CD4-positive, CD25-positive, alpha-beta regulatory T cell (primary cell): ENCODE results near the gene ACSF3. TPM values are rescaled to one million over a fixed set of nuclear protein-coding genes. Genes with fewer than 3 reads are reported as not detected.

ENCODE experiments used
- ATAC-seq, 2 donors: fragments of 150-1000 bp; cut with Tn5 transposase; one replicate each; pipeline ENCODE4 v1.10.0; 2021; ENCODE audit warnings: low read depth in 2 of 2, moderate number of reproducible peaks in 2 of 2, moderate library complexity in 1 of 2
- DNase-seq, 3 donors: peaks; one replicate each; pipeline versions ENCODE4 v3.0.0 to v3.0.0-alpha.2; 2012 to 2022; ENCODE audit warnings: mixed read lengths in 1 of 3
- H3K27ac ChIP-seq: one replicate; pipeline ENCODE4 v1.7.0; 2013; ENCODE audit warnings: mild to moderate bottlenecking, low read length; ENCODE audit not compliant: insufficient read depth, poor library complexity, severe bottlenecking
- H3K27me3 ChIP-seq: one replicate; pipeline ENCODE4 v1.7.0; 2013; ENCODE audit warnings: low read length; ENCODE audit not compliant: control insufficient read depth, insufficient read depth
- H3K36me3 ChIP-seq: one replicate; pipeline ENCODE4 v1.7.0; 2013; ENCODE audit warnings: mild to moderate bottlenecking, low read length, moderate library complexity; ENCODE audit not compliant: control insufficient read depth, insufficient read depth
- H3K4me1 ChIP-seq: 2 replicates; pipeline ENCODE4 v1.7.0; 2013; ENCODE audit warnings: mild to moderate bottlenecking, low read length; ENCODE audit not compliant: insufficient read depth, control insufficient read depth, poor library complexity, severe bottlenecking
- H3K4me3 ChIP-seq: one replicate; pipeline ENCODE4 v1.7.0; 2013; ENCODE audit warnings: low read depth, mild to moderate bottlenecking, low read length, moderate library complexity
- H3K9me3 ChIP-seq, 2 experiments: 1 replicate in 1 of 2; 2 replicates in 1 of 2; pipeline ENCODE4 v1.7.0; 2013; ENCODE audit warnings: low read length in 2 of 2, mild to moderate bottlenecking in 1 of 2, moderate library complexity in 1 of 2; ENCODE audit not compliant: control insufficient read depth in 2 of 2
- H3K27ac Mint-ChIP-seq, 3 donors: one replicate each; pipeline ENCODE4 v1.8.0; 2020 to 2022; ENCODE audit warnings: mild to moderate bottlenecking in 3 of 3, mixed read lengths in 3 of 3, moderate library complexity in 2 of 3
- H3K27me3 Mint-ChIP-seq: one replicate; pipeline ENCODE4 v1.8.0; 2022; ENCODE audit warnings: mild to moderate bottlenecking, mixed read lengths
- H3K36me3 Mint-ChIP-seq: one replicate; pipeline ENCODE4 v1.8.0; 2020; ENCODE audit warnings: mixed read lengths
- H3K4me1 Mint-ChIP-seq, 4 donors: one replicate each; pipeline ENCODE4 v1.8.0; 2020 to 2022; ENCODE audit warnings: mixed read lengths in 4 of 4, mild to moderate bottlenecking in 1 of 4
- H3K4me3 Mint-ChIP-seq, 4 donors: one replicate each; pipeline ENCODE4 v1.8.0; 2020 to 2022; ENCODE audit warnings: mild to moderate bottlenecking in 4 of 4, mixed read lengths in 4 of 4, moderate library complexity in 3 of 4
- H3K9me3 Mint-ChIP-seq, 7 donors: one replicate each; pipeline ENCODE4 v1.8.0; 2020 to 2022; ENCODE audit warnings: mixed read lengths in 7 of 7, mild to moderate bottlenecking in 3 of 7, moderate library complexity in 2 of 7
- polyA plus RNA-seq, 4 donors: library from polyadenylated mRNA; unstranded; fragments of 300-500 nt; fragmentation: Illumina TruSeq; gene quantifications; one replicate each; pipeline ENCODE4 v1.2.3, GENCODE V29; 2021
- total RNA-seq: library from RNA; stranded (reverse); gene quantifications from one replicate; pipeline ENCODE4 v1.2.3, GENCODE V29; 2022

ACSF3 gene
- total and polyA plus RNA-seq, 5 donors from 2014 or later: 24.1 to 56.3 (median 29.1) TPM

DNA sequence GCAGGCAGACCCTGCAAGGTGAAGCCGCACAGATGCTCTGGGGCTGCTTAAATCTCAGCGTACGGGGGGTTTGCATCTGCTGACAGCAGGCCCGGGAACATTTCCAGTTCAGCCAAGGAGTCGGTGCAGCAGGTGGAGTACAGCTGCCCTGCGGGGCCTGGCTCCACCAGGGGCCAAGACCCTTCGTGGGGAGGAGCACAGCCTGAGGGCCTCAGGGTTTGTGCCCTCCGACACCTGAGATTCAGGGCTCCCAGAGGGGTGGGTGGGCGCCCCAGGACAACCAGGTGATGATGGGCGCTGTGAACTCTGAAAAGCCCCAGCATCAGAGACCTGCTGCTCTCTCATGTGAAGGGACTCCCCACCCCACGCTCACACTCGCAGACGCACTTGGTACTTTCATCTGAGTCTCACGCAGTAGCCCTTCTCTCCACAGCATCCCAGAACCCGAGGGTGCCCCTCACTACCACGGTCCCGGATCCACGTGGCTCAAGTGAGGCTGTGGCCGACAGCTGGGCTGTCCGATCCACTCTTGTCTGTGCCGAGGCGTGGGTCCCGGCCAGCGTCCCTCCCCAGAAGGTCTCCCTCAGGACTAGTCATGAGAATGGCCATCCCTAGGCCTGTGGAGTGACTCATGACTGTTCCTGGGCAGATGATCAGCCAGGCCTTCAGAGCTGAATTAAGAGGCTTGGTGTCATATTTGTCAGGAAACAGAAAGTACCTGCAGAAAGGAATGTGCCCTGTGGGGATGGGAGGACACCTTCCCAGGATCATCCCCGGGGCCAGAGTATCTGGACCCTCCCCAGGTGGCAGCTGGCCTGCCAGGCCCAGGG, 29.6 kb downstream of the ACSF3 start:
- Mint-ChIP-seq H3K27me3 (no peaks in the 10 kb centered on the region), H3K4me1 (peaks cover 10 to 58% (median 15%) of the 10 kb centered on the region in 4 donors), H3K9me3 (peaks cover 0 to 1% (median 0%) of the 10 kb centered on the region in 7 donors), H3K4me3 (peak overlapping the region in 3 of 4 donors; percentile 57 to 77 (median 66)), H3K27ac (peak overlapping the region; percentile 94 to 98 (median 97)), H3K36me3 (peaks cover 16% of the 10 kb centered on the region)
- no peaks in the 10 kb centered on the region for H3K9me3 ChIP-seq
- peaks cover 21% of the 10 kb centered on the region for H3K36me3 ChIP-seq
- no peaks in the 10 kb centered on the region for H3K27me3 ChIP-seq
- peak overlapping the region; percentile 69 for H3K27ac ChIP-seq
- no peak overlapping the region for H3K4me3 ChIP-seq
- ATAC-seq (no peak), DNase-seq (no peak)
- peaks cover 21% of the 10 kb centered on the region for H3K4me1 ChIP-seq

DNA sequence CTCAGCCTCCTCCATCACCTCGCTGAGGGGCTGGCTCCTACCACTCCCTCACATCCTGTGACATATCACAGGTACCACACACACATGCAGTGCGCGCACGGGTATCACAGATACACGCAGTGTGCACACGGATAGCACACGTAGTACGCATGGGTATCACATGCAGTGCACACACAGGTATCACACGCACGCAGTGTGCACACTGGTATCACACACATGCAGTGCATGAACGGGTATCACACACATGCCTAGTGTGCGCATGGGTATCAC, 30.1 kb downstream of the ACSF3 start:
- Mint-ChIP-seq H3K27me3 (no peaks in the 10 kb centered on the region), H3K9me3 (peaks cover 0 to 1% (median 0%) of the 10 kb centered on the region in 7 donors), H3K27ac (peak overlapping the region; percentile 85 to 98 (median 94)), H3K4me3 (peak overlapping the region in 2 of 4 donors; percentile 58 to 67), H3K36me3 (peaks cover 20% of the 10 kb centered on the region), H3K4me1 (peaks cover 10 to 56% (median 15%) of the 10 kb centered on the region in 4 donors)
- Histone ChIP-seq H3K27ac (peak overlapping the region; percentile 69), H3K4me3 (no peak overlapping the region), H3K36me3 (peaks cover 21% of the 10 kb centered on the region), H3K9me3 (no peaks in the 10 kb centered on the region), H3K27me3 (no peaks in the 10 kb centered on the region), H3K4me1 (peaks cover 21% of the 10 kb centered on the region)
- DNase-seq (no peak), ATAC-seq (no peak)

DNA sequence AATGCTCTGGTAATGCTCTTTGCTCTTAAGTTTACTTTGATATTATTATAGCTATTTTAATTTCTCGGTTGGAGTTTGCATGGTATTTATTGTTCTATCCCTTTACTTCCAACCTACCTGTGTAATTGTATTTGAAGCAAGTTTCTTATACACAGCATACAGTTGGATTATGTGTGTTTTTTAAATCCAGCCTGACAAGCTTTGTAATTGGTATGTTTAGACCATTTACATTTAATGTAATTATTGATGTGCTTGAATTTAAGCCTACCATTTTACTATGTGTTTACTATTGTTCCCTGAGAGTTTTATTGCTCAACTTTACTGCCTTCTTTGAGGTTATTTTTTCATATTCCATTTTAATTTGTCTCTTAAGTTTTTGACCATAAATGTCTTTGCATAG, 35.7 kb downstream of the ACSF3 start:
- Histone ChIP-seq H3K4me3 (no peak overlapping the region), H3K4me1 (no peaks in the 10 kb centered on the region), H3K9me3 (no peaks in the 10 kb centered on the region), H3K36me3 (peaks cover 29% of the 10 kb centered on the region), H3K27me3 (no peaks in the 10 kb centered on the region), H3K27ac (no peak overlapping the region)
- no peak for DNase-seq
- ATAC-seq: no peak
- peaks cover 38% of the 10 kb centered on the region for H3K36me3 Mint-ChIP-seq
- peaks cover 9 to 25% (median 15%) of the 10 kb centered on the region in 4 donors for H3K4me1 Mint-ChIP-seq
- H3K4me3 Mint-ChIP-seq: no peak overlapping the region
- no peaks in the 10 kb centered on the region for H3K27me3 Mint-ChIP-seq
- peak overlapping the region in 2 of 3 donors; percentile 29 to 43 for H3K27ac Mint-ChIP-seq
- no peaks in the 10 kb centered on the region for H3K9me3 Mint-ChIP-seq

DNA sequence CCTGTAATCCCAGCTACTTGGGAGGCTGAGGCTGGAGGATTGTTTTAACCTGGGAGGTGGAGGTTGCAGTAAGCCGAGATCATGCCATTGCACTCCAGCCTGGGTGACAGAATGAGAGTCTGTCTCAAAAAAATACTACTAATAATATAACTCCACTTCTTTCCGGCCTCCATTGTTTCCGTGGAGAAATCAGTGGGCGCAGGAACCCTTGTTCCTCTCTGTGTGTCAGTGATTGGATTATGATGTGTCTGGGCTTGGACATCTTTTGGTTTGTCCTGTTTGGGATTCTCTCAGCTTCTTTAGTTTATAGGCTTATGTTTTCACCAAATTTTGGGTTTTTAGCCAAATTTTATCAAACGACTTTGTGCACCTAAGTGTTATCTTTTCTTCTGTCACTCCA, 36.8 kb downstream of the ACSF3 start:
- Histone ChIP-seq H3K36me3 (peaks cover 40% of the 10 kb centered on the region), H3K4me3 (no peak overlapping the region), H3K4me1 (no peaks in the 10 kb centered on the region), H3K27me3 (no peaks in the 10 kb centered on the region), H3K9me3 (no peaks in the 10 kb centered on the region), H3K27ac (no peak overlapping the region)
- DNase-seq (no peak), ATAC-seq (no peak)
- no peaks in the 10 kb centered on the region for H3K27me3 Mint-ChIP-seq
- H3K9me3 Mint-ChIP-seq: no peaks in the 10 kb centered on the region
- no peak overlapping the region for H3K27ac Mint-ChIP-seq
- peaks cover 40% of the 10 kb centered on the region for H3K36me3 Mint-ChIP-seq
- no peak overlapping the region for H3K4me3 Mint-ChIP-seq
- peaks cover 7 to 23% (median 17%) of the 10 kb centered on the region in 4 donors for H3K4me1 Mint-ChIP-seq

DNA sequence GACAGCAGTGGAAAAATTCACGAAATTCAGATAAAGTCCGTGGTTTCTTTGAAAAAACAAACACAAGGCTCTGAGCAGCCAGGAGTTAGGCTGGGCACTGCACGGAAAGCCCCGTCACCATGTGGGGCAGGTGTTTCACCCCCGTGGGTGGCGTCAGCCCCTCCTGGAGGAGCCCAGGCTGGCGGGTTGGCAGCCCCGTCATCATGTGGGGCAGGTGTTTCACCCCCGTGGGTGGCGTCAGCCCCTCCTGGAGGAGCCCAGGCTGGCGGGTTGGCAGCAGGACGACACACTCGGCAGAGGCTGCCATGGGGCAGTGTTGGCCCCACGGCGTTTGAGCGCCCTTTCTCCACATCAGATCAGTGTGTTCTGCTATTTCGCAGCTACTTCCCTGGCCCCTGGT, 38.1 kb downstream of the ACSF3 start:
- DNase-seq (no peak), ATAC-seq (no peak)
- Mint-ChIP-seq H3K4me3 (no peak overlapping the region), H3K9me3 (no peaks in the 10 kb centered on the region), H3K4me1 (peaks cover 7 to 18% (median 11%) of the 10 kb centered on the region in 4 donors), H3K27ac (no peak overlapping the region), H3K36me3 (peaks cover 37% of the 10 kb centered on the region), H3K27me3 (no peaks in the 10 kb centered on the region)
- H3K4me3 ChIP-seq: no peak overlapping the region
- no peaks in the 10 kb centered on the region for H3K4me1 ChIP-seq
- H3K9me3 ChIP-seq: no peaks in the 10 kb centered on the region
- no peak overlapping the region for H3K27ac ChIP-seq
- no peaks in the 10 kb centered on the region for H3K27me3 ChIP-seq
- H3K36me3 ChIP-seq: peaks cover 39% of the 10 kb centered on the region

DNA sequence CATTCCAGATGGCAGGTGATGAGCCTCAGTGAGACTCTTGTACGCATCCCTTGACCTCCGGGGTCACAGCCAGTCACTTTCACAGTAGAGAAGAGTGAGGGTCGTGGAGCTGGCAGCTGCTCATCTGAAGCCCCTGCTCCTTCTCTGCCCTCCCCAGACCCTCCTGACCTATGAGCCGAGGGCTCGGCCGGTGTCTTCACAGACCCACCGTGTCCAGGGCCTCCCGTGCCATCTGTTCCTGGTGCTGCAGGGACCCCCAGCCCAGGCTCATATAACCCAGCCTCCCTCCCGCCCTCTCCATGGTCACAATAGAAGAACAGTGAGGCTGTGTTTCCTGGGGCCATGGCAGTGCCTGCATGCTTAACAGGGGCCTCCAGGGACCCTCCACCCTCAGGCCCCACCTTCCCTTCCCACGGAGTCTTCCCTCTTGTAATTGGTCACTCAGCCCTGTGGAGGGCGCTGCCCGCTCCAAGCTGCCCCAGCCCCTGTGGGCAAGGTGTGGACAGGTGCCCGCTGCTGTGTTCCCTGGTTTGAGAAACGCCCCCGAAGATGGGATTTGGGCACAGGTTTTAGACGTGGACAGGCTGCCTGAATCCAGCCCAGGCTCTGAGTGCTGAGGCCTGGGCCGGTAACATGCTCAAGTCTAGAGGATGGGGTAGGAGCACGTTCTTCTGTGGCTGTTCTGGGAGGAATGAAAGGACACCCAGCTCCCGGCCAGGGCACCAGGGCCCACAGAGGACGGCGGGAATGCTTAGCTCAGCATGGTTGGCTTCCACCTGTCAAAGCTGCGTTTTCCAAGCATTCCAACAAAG, 38.7 kb downstream of the ACSF3 start:
- H3K27me3 ChIP-seq: no peaks in the 10 kb centered on the region
- H3K4me3 Mint-ChIP-seq: no peak overlapping the region

DNA sequence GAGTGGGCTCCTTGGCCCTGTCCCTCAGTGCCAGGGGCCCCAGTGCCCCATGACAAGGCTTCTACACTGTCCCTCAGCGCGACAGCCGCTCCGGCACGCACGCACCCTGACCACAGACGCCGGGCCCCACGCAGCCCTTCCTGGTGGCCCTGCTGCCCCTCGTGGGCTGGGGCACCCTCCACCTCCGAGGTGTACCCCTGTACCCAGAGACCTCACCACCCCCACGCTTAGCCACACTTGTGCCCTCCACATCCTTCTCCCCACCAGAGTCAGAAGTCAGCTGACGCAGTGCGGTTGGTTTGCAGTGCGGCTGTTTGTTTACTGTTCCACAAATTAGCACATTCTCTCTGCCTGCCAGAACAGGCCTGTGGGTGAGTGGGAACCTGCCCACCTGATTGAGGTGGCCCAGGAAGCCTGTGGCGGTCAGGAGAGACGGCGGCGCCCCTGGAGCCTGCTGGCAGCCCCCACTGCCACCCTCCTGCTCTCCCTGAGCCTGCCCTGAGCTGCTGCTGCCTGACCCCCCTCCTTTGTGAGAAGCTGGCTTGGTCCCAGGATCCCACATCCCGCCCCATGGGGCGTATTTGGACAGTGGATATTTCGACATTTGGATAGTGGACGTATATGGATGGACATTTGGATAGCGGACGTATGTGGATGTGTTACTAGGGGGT, 39.9 kb downstream of the ACSF3 start:
- H3K27me3 ChIP-seq: no peaks in the 10 kb centered on the region
- Mint-ChIP-seq H3K27ac (no peak overlapping the region), H3K4me1 (peaks cover 4 to 14% (median 9%) of the 10 kb centered on the region in 4 donors), H3K36me3 (peaks cover 35% of the 10 kb centered on the region), H3K27me3 (no peaks in the 10 kb centered on the region), H3K9me3 (no peaks in the 10 kb centered on the region), H3K4me3 (no peak overlapping the region)
- peaks cover 44% of the 10 kb centered on the region for H3K36me3 ChIP-seq
- no peak overlapping the region for H3K27ac ChIP-seq
- H3K4me3 ChIP-seq: no peak overlapping the region
- DNase-seq (no peak), ATAC-seq (no peak)
- H3K9me3 ChIP-seq: no peaks in the 10 kb centered on the region
- no peaks in the 10 kb centered on the region for H3K4me1 ChIP-seq

More for the DNA sequence above, 38.7 kb downstream of the ACSF3 start:
- Mint-ChIP-seq H3K4me1 (peaks cover 7 to 16% (median 9%) of the 10 kb centered on the region in 4 donors), H3K9me3 (no peaks in the 10 kb centered on the region), H3K27ac (no peak overlapping the region), H3K27me3 (no peaks in the 10 kb centered on the region), H3K36me3 (peaks cover 37% of the 10 kb centered on the region)
- no peak overlapping the region for H3K27ac ChIP-seq
- H3K4me1 ChIP-seq: no peaks in the 10 kb centered on the region
- no peak overlapping the region for H3K4me3 ChIP-seq
- DNase-seq (no peak), ATAC-seq (no peak)
- H3K36me3 ChIP-seq: peaks cover 42% of the 10 kb centered on the region
- no peaks in the 10 kb centered on the region for H3K9me3 ChIP-seq
